Heart right ventricle (tissue), 16 donors: ENCODE data around the gene SERPINH1. TPM values are rescaled to one million over a fixed set of nuclear protein-coding genes. Genes with fewer than 3 reads are reported as not detected.
A peak's percentile ranks its signal among the peaks of the same experiment; 100 is the strongest.

Experiments used
- ATAC-seq, 8 donors: fragments of 200-7000 bp; cut with Tn5 transposase; one replicate each; pipeline ENCODE4 v1.9.1; 2020; ENCODE audit warnings: mild to moderate bottlenecking in 8 of 8, moderate library complexity in 8 of 8, moderate number of reproducible peaks in 1 of 8
- DNase-seq, 2 donors: peaks; one replicate each; pipeline ENCODE4 v3.0.0-alpha.2; 2020
- H3K27ac ChIP-seq, 10 donors: fragments of 200-600 bp; sonication (generic) in 2 of 10; one replicate each; pipeline versions ENCODE4 v1.5.0 to v1.8.0; 2020 to 2022; ENCODE audit warnings: mild to moderate bottlenecking in 3 of 10
- H3K27me3 ChIP-seq, 7 donors: fragments of 200-600 bp; one replicate each; pipeline ENCODE4 v1.8.0; 2021 to 2022; ENCODE audit warnings: mild to moderate bottlenecking in 2 of 7
- H3K36me3 ChIP-seq, 9 donors: fragments of 200-600 bp; sonication (generic) in 1 of 9; one replicate each; pipeline versions ENCODE4 v1.5.0 to v1.8.0; 2020 to 2022; ENCODE audit warnings: mild to moderate bottlenecking in 2 of 9
- H3K4me1 ChIP-seq, 9 donors: fragments of 200-600 bp; sonication (generic) in 1 of 9; one replicate each; pipeline versions ENCODE4 v1.5.0 to v1.8.0; 2020 to 2022; ENCODE audit warnings: mild to moderate bottlenecking in 4 of 9
- H3K4me3 ChIP-seq, 10 donors: fragments of 200-600 bp; sonication (generic) in 2 of 10; one replicate each; pipeline versions ENCODE4 v1.5.0 to v1.8.0; 2020 to 2022; ENCODE audit warnings: mild to moderate bottlenecking in 7 of 10, moderate library complexity in 2 of 10
- H3K9me3 ChIP-seq, 11 donors: fragments of 200-600 bp in 10 of 11; sonication (generic) in 2 of 11; one replicate each; pipeline versions ENCODE4 v1.5.0 to v1.8.0; 2013 to 2022; ENCODE audit warnings: mild to moderate bottlenecking in 2 of 11, control low read depth in 1 of 11, moderate library complexity in 1 of 11
- WGBS, 2 donors: extraction: QIAGEN DNeasy Blood & Tissue Kit; methylation state at CpG; one replicate each; pipeline ENCODE4 v1.1.7; 2013; ENCODE audit warnings: inconsistent platforms in 1 of 2; 5-methylcytosine and 5-hydroxymethylcytosine counted together
- intact Hi-C, 10 donors: fragments of 100-400 bp; cut with DNase I; formaldehyde crosslinking; loops; one replicate each; pipeline versions ENCODE4 v1.11.1 to v1.14.2; 2022
- polyA plus RNA-seq, 2 donors: library from polyadenylated mRNA; stranded (reverse); fragments of 200-250 nt; gene quantifications; one replicate each; pipeline ENCODE4 v1.2.3, GENCODE V29; 2013
- total RNA-seq, 10 donors: library from RNA; stranded (reverse); fragmentation: NEBNext Ultra II Directional in 3 of 10; extraction: Animal tissue kit (Norgen Biotek cat#: 25700) in 3 of 10; gene quantifications; one replicate each; pipeline versions ENCODE4 v1.2.1 to v1.2.4, GENCODE V29; 2021 to 2023
- TF ChIP-seq, protein P1 (sequence below), 9 donors: fragments of 200-600 bp; sonication (generic) in 2 of 9; IDR thresholded peaks; one replicate each; pipeline versions ENCODE4 v1.5.0 to v1.8.0; 2021 to 2022; ENCODE audit warnings: antibody characterized with exemption in 9 of 9, mild to moderate bottlenecking in 5 of 9, moderate library complexity in 1 of 9
- donor health status: Arrhythmogenic right ventricular cardiomyopathy.
- donor health status: ischemic (EF 13 %, LVEDD 7.1; RV severe dilation, severe dysfunction).
- donor health status: healthy with polysubstance abuse.
- donor health status: DM: no; HTN: yes; CAD: no.
- donor health status: DM: no; HTN: no; CAD: no.
- donor health status: ischemic (EF 25% LVEDD 6.9; RV normal size, moderate dysfunction).
- donor health status: ischemic (EF 25% LVEDD 5.7; RV mildly dilated, moderate dysfunction).
- donor health status: healthy.
- donor health status: DM: yes; HTN: yes; CAD: no.
- donor health status: Ischemic cardiomyopathy.
- donor health status: ischemic (EF 35%, LVEDD 5.7; RV mildly dilated, moderate dysfunction).
- donor health status: nonischemic (EF 11% LVEDD 7.7; RV severe dilation, severe dysfunction).
- donor health status: DM: yes; HTN: yes; CAD: no.
- donor health status: PGD.
- donor health status: ischemic (EF 29% LVEDD 5.4; RV normal size, mild dysfunction).
- donor health status: nonischemic (EF 23%, LVEDD 6.1; RV moderate dilation, normal function).

Gene SERPINH1
- total and polyA plus RNA-seq, 12 donors = 31.8 to 218 (median 53.2) TPM

DNA sequence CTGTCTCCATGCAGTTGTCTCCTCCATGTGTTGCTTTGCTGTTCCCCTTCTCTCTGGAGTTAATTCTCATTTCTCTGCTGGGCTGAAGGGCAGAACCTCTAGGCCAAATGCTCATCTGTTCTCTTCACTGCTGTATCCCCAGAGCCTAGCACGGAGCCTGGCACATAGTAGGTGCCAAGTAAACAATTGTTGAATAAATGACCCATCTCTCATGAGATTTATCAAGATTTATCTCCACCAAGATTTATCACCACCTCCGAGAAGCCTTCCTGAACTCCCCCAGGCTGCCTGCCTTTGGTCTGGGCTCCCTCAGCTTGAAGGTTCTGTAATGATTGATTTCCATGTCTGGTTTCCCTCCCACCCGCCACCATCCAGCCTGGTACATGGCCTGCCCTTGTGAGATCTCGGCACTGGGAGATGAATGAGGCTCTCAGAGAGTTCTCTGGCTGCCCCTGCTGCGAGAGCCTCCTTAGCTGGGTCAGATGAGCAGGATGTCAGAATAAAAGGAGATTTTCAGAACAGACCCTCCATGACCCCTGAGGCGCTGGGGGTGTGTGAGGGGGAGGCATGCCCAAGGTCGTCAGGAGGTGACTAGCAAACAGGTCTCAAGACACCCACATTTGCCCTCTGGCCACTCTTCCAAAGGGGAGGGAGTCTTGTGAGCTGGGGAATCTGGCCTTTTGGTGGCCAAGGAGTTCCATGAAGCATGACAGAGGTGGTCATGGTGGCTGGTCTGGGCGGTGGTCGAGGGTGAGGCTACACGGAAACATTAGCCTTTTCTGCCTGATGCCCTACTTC lies 33.9 kb upstream of the SERPINH1 start:
- WGBS, 2 donors = 70% methylated on average over 10 of the region's 10 CpGs
- H3K27ac ChIP-seq = no peak overlapping the region
- peaks cover 0 to 22% (median 0%) of the 10 kb centered on the region in 7 donors for H3K27me3 ChIP-seq
- H3K36me3 ChIP-seq = no peaks in the 10 kb centered on the region
- no peak overlapping the region for H3K4me3 ChIP-seq
- ATAC-seq (no peak), DNase-seq (no peak)
- H3K9me3 ChIP-seq = no peaks in the 10 kb centered on the region
- intact Hi-C loops = loop anchor here in 2 of 10 donors (5.0 to 10.0 kb wide), 2 partner anchors 126 to 243 kb away; no protein-coding TSS in a partner anchor
- TF ChIP-seq, protein P1, sequence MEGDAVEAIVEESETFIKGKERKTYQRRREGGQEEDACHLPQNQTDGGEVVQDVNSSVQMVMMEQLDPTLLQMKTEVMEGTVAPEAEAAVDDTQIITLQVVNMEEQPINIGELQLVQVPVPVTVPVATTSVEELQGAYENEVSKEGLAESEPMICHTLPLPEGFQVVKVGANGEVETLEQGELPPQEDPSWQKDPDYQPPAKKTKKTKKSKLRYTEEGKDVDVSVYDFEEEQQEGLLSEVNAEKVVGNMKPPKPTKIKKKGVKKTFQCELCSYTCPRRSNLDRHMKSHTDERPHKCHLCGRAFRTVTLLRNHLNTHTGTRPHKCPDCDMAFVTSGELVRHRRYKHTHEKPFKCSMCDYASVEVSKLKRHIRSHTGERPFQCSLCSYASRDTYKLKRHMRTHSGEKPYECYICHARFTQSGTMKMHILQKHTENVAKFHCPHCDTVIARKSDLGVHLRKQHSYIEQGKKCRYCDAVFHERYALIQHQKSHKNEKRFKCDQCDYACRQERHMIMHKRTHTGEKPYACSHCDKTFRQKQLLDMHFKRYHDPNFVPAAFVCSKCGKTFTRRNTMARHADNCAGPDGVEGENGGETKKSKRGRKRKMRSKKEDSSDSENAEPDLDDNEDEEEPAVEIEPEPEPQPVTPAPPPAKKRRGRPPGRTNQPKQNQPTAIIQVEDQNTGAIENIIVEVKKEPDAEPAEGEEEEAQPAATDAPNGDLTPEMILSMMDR (IDR thresholded peaks at IDR 0.05) = no peak
- H3K4me1 ChIP-seq = peaks cover 3 to 33% (median 23%) of the 10 kb centered on the region in 9 donors

DNA sequence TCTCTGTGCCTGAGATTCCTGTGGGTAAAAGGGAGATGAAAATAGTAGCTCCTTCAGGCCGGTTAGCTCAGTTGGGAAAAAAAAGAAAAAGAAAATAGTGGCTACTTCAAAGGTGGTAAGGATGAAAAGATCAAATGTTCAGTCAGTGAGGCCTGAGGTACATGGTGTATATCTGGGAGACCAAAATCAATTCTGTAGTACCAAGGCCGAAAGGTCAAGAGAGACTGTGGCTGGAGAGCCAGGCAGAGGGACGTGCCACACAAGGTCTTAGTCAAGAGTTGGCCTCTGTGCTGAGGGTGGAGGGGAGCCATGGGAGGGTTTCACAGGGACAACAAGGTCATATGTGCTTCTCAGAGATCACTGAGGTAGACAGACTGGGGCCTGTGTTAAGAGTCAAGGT lies 31.5 kb upstream of the SERPINH1 start:
- 86 to 91% methylated on average over 3 of the region's 3 CpGs for WGBS, 2 donors
- Histone ChIP-seq H3K27ac (no peak overlapping the region), H3K36me3 (no peaks in the 10 kb centered on the region), H3K9me3 (no peaks in the 10 kb centered on the region), H3K27me3 (peaks cover 0 to 5% (median 0%) of the 10 kb centered on the region in 7 donors), H3K4me1 (peaks cover 0 to 25% (median 19%) of the 10 kb centered on the region in 9 donors), H3K4me3 (no peak overlapping the region)
- intact Hi-C loops = loop anchor here in 9 of 10 donors (2.0 to 10.0 kb wide), 10 partner anchors 84 to 258 kb away; no protein-coding TSS in a partner anchor
- TF ChIP-seq, protein P1 (IDR thresholded peaks at IDR 0.05) = no peak
- DNase-seq = no peak
- no peak for ATAC-seq

DNA sequence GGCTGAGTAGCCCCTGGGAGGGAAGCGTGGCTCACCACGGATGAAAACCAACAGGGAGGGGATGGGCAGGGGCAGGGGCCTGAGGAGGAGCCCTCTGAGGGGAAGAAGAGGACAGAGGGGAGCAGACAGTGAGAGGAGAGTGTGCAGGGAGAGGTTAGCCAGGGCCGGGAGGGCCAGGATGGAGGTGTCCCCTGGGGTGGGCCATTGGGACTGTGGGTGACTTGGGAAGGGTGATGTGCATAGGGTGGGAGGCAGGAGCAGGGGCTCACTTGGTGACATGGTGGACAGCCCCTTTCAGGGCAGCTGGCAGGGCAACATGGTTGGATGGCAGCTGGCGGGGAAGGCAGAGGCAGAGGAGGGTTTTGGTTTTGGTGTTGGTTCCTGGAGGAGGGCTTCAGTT lies 30.7 kb upstream of the SERPINH1 start:
- Histone ChIP-seq H3K27me3 (peaks cover 0 to 2% (median 0%) of the 10 kb centered on the region in 7 donors), H3K27ac (no peak overlapping the region), H3K4me3 (no peak overlapping the region), H3K36me3 (no peaks in the 10 kb centered on the region), H3K9me3 (no peaks in the 10 kb centered on the region), H3K4me1 (peaks cover 0 to 23% (median 17%) of the 10 kb centered on the region in 9 donors)
- intact Hi-C loops = loop anchor here in 9 of 10 donors (1.0 to 10.0 kb wide), 11 partner anchors 85 to 259 kb away; no protein-coding TSS in a partner anchor
- DNase-seq (no peak), ATAC-seq (no peak)
- TF ChIP-seq, protein P1 (IDR thresholded peaks at IDR 0.05) = no peak
- WGBS, 2 donors = 77 to 79% methylated on average over 4 of the region's 4 CpGs

DNA sequence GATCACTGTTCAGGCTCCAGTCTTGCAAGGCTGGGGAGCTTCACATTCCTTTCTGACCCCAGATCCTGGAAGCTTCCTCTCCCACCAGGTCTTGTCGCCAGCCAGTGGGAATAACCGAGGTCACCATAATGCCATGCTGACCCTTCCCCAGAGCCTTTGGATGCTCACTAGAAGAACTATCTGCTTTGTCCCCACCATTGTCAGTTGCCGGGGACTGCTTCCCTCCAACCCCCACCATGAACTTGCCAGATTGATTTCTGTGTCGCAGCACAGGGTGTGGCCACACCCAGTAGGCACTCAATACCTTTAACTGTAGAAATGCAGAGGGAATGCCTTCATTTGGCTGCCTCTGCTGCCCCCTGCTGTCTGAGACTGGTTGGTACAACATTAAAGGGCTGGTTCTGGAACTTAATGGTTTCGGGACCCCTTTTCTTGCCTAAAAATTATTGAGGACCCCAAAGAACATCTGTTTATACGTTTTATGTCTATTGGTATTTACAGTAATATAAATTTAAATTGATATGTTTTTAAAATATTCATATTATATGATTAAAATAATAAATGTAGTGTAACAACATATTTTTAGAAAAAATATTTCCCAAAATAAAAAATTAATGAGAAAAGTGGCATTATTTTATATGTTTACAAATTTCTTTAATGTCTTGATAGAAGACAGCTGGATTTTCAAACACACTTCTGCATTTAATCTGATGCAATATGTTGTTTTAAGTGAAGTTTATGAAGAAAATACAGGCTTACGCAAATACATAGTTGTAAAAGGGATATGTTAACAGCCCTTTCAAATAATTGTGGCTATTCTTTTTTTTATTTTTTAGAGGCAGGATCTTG lies 29.6 kb upstream of the SERPINH1 start:
- TF ChIP-seq, protein P1 (IDR thresholded peaks at IDR 0.05) = peak; percentile 85 to 97 (median 93)
- Histone ChIP-seq H3K36me3 (no peaks in the 10 kb centered on the region), H3K27me3 (no peaks in the 10 kb centered on the region), H3K4me3 (no peak overlapping the region), H3K4me1 (peaks cover 0 to 21% (median 13%) of the 10 kb centered on the region in 9 donors), H3K27ac (no peak overlapping the region), H3K9me3 (no peaks in the 10 kb centered on the region)
- ATAC-seq (peak in 6 of 8 donors; percentile 38 to 59 (median 48)), DNase-seq (peak; percentile 62 to 65)
- WGBS, 2 donors = 43 to 44% methylated on average over 7 of the region's 7 CpGs
- intact Hi-C loops = loop anchor here (1.0 to 10.0 kb wide), 10 partner anchors 87 to 260 kb away; no protein-coding TSS in a partner anchor
